DMS53 treated with DMSO at 0.1 percent for 48 hours (cell line): ENCODE results near the gene CPSF4L.
"Not testable (repeated sequence)": the region's sequence is repeated elsewhere in the genome, so short reads cannot be mapped to it uniquely, and the experiment has no call there.

Experiments
- DNase-seq: peaks from one replicate; lab custom pipeline; 2025; ENCODE audit not compliant: unreplicated experiment; lab: John Stamatoyannopoulos, UW

Gene CPSF4L

DNA sequence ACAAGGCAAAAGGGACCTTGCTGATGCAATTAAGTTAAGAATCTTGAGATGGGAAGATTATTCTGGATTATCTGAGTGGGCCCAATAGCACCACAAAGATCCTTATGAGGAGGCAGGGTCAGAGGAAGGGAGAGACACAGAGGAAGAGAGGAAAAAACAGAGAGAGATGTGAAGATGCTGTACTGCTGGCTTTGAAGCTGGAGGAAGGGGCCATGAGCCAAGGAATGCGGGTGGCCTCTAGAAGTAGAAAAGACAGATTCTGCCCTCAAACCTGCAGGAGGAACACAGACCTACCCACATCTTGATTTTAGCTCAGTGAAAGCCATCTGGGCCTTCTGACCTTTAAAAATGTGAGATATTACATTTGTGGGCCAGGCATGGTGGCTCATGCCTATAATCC lies 8.1 kb upstream of the CPSF4L start:
- no peak for DNase-seq

DNA sequence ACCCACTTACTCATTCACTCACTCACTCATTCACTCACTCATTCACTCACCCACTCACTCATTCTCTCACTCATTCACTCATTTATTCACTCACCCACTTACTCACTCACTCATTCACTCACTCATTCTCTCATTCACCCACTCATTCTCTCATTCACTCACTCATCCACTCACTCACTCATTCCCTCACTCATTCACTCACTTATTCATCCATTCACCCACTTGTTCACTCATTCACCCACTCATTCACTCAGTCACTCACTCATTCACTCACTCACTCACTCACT lies 7.6 kb upstream of the CPSF4L start:
- DNase-seq = no peak

DNA sequence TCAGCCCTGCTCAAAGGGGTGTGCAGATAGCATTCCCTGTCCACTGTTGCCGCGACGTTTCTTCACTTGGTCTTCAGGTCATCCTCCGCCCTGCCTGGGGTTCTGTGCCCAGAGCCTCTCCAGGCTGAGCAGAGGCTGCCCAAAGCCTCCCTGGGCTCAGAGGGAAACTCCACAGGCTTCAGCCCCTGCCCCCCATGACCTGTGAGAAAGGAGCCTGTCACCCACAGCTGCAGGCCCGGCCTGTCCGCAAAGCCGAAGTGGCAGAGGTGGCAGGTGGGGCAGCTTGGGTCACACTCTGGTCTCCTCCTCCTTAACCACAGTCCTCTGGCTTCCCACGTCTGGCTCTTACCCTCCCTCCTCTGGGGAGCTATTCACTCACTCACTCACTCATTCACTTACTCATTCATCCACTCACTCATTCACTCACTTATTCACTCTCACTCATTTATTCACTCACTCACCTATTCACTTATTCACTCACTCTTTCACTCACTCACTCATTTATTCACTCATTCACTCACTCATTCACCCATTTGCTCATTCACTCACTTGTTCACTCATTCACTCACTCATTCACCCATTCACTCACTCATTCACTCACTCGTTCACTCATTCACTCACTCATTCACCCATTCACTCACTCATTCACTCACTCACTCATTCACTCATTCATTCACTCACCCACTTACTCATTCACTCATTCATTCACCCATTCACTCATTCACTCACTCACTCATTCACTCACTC lies 7.1 kb upstream of the CPSF4L start:
- no peak for DNase-seq

DNA sequence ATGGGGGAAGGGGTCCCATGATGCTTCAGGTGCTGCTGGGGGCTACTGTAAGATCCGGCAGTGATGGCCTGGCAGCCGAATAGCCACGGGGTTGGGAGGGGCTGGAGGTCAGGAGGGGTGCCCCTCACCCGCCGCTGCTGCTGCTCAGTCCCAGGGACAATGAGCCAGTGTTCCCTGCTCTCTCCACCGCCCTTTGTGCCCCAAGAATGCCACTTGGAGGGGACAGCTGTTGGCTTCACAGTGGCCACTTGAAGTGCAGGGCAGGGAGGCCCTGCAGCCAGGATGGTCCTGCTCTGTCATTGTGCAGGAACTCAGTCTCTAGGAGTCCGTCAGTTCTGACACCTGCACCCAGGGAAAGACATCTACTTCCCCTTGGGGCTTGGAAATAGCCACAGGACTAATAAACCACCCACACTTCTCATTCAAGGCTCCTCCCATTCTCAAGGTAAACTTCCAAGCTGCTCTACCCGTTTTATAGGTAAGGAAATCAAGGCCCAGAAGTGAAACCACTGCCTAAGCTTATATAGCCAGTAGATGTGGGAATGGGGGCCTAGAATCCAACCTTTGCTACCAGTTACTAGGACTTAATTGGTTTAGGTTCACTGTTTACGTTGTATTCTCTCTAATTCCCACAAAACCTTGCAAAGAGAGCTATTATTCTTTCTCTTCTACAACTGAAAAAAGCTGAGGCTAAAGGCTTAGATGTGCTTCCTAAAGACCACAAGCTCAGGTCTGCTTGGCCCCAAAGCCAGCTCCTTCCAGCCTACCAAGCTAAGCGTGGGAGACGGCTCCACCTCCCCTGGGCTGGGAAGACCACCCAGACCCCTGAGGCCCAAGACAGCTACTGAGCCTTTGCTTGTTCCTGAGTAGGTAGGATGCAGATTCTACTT lies 6.2 kb upstream of the CPSF4L start:
- no peak for DNase-seq

DNA sequence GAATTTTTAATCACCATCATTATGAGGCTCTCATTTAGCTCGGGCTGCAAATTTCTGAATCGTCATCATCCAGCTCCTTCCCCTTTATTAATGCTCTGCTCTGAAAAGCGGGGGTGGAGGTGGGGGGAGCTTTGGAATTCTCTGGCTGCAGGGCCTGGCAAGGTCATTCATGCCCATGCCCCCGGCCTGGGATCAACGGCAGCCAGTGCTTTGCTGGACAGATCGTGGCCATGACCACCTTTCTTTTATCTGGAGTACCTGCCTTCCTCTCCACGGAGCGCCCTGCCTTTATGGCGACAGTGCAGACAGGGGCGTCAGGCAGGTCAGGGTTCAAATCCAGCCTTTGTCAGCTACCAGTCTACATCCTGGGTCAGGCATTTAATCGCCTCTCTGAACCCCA lies 5.1 kb upstream of the CPSF4L start:
- no peak for DNase-seq

DNA sequence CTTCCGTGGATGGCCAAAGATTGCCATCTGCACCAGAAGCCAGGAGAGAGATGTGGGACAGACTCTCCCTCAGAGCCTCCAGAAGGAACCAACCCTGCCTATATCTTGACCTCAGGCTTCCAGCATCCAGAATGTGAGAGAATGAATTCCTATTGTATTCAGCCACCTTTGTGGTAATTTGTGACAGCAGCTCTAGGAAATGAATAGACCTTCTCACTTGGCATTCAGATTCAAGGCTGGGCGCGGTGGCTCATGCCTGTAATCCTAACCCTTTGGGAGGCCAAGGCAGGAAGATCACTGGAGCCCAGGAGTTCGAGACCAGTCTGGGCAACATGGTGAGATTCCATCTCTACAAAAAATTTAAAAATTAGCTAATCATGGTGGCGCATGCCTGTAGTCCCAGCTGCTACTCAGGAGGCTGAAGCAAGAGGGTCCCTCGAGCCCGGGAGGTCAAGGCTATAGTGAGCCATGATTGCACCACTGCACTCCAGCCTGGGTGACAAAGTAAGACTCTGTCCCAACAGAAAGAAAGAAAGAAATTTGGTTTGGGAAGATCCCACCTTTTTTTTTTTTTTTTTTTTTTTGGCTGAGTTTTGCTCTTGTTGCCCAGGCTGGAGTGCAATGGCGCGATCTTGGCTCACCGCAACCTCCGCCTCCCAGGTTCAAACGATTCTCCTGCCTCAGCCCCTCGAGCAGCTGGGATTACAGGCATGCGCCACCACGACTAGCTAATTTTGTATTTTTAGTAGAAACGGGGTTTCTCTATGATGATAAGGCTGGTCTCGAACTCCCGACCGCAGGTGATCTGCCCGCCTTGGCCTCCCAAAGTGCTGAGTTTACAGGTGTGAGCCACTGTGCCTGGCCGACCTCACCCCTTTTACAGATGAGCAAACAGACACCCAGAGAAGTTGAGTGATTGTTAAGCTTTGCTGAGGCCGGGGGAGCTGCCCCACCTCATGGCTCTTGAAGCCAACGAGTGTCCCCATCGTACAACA lies 4.3 kb upstream of the CPSF4L start:
- no peak for DNase-seq

DNA sequence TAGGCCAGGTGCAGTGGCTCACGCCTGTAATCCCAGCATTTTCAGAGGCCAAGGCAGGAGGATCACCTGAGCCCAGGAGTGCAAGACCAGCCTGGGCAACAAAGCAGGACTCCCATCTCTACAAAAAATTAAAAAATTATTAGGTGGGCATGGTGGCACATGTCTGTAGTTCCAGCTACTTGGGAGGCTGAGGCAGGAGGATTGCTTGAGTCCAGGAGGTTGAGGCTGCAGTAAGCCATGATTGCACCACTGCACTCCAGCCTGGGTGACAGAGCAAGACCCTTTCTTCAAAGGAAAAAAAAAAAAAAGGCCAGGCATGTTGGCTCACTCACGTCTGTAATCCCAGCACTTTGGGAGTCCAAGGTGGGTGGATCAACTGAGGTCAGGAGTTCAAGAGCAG lies 2.8 kb upstream of the CPSF4L start:
- DNase-seq = not testable (repeated sequence)

DNA sequence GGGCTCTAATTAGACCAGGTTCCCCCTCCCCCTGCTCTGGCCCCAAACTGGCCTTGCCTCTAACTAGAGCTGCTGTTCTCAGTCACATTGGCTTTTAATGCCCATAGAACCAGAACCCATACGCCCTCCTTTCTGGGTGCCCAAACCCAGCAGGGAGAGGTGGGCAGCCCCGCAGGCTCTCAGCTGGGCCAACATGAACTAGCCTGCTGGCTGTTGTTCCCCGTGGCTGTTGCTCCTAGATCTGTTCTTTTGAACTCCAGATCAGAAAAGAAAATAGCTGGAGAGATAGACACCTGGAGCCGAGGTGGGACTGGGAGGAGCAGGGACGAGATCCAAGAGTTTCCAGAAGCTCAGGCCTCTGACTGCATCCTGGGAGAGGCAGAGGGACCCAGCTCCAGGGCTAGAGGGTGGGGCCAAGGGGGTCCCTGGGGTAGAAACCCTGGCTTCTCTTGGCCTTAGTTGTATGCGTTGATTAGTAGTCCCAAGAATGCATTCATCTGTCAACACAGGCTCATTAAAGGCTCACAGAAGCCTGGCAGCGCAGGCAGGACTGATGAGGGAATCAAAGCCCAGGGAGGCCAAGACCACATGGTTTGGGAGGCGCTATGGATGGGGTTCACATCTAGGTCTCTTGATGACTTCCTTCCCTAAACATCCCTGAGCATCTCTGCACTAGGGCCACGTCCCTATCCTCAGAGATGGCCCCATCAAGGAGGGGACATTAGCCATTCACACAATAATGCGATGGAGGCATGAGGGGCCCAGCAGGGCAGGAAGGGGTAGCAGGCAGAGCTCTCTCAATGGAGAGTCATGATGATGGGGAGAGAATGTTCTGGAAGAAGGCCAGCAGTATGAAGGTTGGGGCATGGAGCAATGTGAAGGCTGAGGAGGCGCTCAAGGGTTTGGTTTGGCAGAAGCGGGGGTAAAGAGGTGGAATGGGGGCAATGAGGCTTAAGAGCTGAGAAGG lies 1.3 kb upstream of the CPSF4L start:
- DNase-seq = no peak

DNA sequence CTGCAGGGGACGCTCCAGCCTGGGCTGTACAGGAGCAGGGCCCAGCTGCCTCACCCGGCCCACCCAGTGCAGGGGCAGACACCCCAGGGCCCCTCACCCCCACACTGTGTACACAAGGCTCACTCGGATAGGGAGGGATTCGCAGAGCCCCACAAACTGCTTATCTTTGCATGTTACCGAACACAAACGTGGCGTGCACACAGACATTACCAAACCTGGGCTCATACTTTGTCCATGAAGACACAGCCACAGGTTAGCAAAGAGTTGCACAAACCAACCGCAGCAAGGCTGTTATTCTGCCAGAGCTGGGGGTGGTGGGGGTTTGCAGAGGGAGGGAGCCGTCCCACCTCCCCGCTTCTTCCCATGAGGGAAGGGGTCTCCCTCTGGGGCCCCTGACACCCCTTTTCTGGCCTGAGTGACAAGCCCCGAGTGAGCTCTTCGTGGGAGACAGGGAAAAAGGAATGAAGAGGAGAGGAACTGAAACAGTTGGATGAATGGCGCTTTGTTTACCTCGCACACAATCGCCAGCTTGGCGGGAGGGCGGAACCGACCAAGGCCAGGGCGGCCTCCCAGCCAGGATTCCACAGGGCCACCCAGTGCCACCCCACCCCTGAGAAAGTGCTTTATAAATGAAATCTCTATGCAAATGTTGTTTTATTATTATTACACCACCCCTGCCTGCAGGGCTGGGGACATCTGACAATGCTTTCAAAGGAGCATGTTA lies 434 bp upstream of the CPSF4L start:
- no peak for DNase-seq

DNA sequence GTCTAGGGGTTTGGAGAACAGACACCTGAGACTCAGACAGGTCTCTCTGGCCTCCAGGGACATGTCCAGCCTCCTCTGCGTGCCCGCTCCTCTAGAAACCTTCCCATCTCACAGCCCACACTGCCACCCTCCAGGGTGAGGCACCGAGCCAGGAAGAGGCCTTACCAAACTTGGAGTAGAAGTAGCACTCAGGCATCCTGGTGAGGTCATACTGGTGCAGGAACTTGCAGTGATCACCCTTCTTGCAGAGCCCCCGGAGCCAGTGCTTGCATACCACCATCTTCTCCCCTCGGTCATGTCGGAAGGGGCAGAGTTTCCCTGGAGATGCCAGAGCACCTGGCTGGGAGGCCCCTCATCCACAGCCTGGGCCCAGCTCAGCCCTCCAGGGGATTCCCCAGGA lies 4.2 kb downstream of the CPSF4L start:
- DNase-seq = no peak

DNA sequence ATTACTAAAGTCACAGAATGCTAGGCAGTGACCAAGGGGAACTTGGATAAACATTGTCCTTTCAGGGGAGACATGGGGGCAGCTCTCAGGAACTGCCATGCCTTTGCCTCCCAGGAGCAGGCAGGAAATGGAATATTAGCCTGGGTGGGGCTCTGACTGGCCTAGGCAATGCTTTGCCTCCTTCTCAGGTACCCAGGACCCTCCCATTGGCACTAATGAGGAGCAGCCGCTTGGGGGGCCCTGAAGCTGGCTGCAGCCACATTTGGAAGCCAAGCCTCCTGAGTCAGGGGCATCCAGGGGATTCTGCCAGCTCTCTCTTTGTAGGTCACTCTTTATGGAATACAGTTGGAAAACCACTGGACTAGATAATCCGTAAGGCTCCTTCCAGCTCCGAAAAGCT lies 5.5 kb downstream of the CPSF4L start:
- no peak for DNase-seq

DNA sequence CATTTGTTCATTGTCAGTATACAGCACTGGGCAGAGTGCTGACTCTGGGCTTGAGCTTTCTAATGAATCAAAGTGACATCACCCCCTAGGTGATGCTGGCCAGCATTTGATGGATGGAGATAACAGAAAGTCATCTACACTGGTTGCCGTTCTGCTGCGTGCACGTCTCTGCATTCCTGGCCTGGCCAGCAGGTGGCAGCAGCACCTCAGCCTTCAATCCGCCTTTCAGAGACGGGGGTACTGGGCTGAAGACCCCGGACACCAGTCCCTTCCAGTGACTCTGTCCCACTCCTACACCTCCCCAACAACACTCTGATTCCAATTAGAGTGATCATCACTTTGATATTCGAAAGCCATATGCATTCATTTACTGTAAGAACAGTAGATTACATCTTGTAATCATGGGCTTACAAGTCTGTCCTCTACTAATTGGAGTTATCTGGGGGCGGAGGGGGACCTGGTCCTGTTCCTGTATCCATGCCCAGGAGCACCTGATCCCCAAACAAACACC lies 6.0 kb downstream of the CPSF4L start:
- DNase-seq = peak; percentile 68

DNA sequence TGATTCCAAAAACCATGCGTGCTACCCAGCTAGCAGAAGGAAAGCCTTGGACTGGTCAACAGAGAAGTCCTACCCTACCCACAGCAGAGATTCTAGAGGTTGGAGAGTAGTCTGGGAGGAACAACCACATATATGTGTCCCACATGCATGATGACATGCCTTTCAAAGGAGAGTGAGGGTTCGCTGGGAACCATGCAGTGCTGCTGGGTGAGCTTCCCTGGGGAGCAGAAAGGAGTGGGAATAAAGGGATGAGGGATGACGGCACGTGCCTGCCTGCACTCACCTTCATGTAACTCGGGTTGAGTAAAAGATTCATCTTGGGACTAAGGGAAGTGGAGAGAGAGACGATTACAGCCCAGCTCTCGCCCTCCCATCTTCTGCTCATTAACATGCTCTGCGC lies 9.8 kb downstream of the CPSF4L start:
- no peak for DNase-seq

DNA sequence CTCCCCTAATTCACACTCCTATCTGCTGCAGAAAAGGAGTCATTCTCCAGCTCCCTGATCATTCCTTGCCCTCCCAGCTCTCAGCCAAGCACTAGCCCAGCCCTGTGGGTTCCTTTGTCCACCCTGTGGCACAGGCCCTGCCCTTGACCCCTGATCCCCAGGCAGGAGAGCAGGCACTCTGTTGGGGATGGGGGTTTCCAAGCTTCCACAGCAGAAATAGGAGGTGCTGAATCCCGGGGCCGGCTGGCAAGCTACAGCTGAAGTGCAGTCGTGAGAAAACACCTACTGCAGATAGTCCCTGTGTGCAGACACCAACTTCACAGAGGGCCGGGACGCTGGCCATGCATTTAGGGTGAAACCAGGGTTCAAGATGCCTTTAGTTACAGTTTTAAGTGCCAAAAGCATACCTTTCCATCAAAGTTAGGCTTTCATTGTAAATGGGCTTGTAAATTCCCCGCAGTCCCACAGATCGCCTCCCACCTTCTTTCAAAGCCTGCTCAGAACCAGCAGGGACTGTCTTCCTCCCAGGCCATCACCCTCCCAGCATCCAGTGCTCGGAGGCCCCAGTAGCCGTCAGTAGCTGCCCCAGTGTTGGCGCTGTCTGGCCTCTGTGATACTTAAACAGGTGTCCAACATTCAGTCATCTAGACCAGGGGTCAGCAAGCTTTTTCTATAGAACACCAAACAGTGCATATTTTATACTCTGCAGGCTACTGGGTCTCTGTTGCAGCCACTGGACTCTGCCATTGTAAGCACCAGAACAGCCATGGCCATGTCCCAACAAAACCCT lies 10.6 kb downstream of the CPSF4L start:
- no peak for DNase-seq

DNA sequence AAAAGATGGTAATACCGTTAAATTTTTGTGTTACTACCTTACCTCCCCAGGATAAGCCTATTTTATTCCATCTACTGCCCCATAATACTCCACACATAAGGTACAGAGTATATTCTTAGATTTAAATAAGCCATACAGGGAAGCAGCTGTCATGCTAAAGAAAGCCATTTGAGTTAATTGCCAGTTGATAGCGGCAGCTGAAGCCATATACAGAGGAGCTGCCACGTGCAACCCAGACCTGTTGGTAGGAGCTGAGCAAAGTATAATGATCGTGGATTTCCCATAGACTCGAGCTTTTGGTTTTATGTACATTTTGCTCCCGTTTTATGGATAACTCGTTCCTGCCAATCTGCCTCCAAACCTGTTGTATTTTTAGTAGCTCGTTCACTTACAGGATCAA lies 12.0 kb downstream of the CPSF4L start:
- DNase-seq = no peak

DNA sequence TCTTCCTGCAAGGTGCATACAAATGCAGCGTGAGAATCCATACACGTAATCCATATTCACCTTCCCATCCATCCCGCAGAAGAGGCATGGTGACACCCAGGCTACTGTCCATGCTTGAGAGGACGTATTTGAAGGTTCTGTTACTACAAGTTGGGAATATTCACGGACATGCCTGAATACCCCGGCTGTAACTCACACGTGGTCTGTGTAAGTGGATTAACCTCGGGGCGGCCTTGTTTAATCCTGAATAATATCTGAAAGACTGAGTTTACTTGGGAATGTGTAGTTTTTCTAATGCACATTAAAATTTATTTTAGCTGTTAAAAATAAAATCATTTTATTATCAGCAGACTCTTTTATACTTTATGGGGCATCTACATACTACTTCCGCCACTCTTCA lies 13.1 kb downstream of the CPSF4L start:
- no peak for DNase-seq

DNA sequence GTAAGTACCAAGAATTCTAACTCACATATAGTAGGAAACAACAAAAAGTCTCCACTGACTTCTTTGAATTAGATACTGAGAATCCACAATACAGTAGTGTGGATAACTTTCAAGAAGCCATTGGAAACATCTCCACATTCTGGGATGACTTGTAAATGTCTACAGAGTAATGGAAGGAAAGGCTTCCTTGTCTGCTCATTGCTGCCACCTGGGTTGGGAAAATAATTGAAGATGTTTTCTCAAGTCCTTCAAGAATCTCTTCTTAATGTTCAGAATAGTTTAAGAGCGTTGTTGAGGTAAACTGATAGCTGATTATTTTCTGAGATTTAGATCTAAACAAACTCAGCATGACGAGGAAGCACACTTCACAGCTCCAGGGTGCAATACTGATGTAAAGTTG lies 14.0 kb downstream of the CPSF4L start:
- DNase-seq = no peak

DNA sequence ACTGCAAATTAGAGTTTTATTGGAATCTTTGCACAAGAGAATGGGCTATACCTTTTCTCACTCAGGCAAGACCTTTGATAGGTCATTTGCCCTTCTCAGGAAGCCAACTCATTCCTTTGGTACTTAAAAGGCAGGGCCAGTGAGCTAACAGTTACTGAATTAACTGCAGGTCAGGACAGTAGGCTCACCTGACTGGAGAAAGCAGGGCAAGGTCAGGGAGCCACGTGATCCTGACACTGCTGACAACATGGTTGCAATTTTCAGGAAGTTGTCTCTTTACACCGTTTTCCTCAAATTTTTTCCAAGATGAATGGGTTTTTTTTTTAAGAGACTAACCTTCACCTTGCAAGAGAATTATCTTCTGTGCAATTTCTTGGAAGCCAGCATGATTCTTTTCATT lies 21.1 kb downstream of the CPSF4L start:
- DNase-seq = no peak

DNA sequence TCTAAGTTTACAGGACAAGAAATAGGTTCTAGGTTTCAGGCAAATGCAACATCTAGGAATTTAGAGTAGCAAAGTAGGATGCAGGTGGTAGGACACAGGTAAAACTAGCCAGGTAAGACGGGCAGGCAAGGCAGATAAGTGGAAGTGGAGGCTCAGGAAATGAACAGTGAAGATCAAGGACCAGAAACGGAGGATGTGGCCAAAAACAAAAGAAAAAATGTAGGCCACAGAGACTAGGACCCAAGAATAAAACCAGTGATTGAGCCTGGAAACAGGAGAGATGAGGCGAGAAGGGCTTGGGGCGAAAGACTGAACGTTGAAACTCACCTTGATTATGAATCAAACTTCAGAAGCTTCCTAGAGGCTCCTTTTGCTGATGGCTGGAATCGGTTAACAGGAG lies 24.0 kb downstream of the CPSF4L start:
- DNase-seq = no peak
